OCI-LY7 (cell line): Measurements from ENCODE around the gene CSPG5. TPM values are rescaled to one million over a fixed set of nuclear protein-coding genes. Genes with fewer than 3 reads are reported as not detected.

Experiments
- Bru-seq: library from RNA; stranded (reverse); fragments of 400-500 nt; gene quantifications from one replicate; lab custom pipeline; 2021; lab: Mats Ljungman, UMichigan
- BruChase-seq, 2 experiments: library from RNA; stranded (reverse); fragments of 400-500 nt; gene quantifications; one replicate each; lab custom pipeline; 2021; lab: Mats Ljungman, UMichigan
- BruUV-seq: library from RNA; stranded (reverse); fragments of 400-500 nt; replicated peaks from 2 replicates; lab custom pipeline; 2021; lab: Mats Ljungman, UMichigan
- CTCF ChIA-PET: fragments of 300-600 bp; sonication (Branson Sonifier 250); formaldehyde crosslinking; loops from one replicate; lab custom pipeline; 2022; ENCODE audit warnings: antibody characterized with exemption; ENCODE audit not compliant: unreplicated experiment; lab: Charles Lee
- POLR2A ChIA-PET: fragments of 300-600 bp; sonication (Branson Sonifier 250); formaldehyde crosslinking; loops from one replicate; lab custom pipeline; 2022; ENCODE audit warnings: antibody characterized with exemption; lab: Charles Lee
- DNase-seq: peaks from one replicate; pipeline ENCODE4 v3.0.0-alpha.2; 2015; ENCODE audit warnings: low spot score
- H2AFZ ChIP-seq: fragments of 200-600 bp; sonication (generic), shearing (Covaris generic); 2 replicates; pipeline ENCODE4 v1.6.1; 2014; ENCODE audit warnings: mild to moderate bottlenecking, antibody characterized with exemption, low read length, moderate library complexity
- H3K27ac ChIP-seq: fragments of 200-600 bp; sonication (generic); 2 replicates; pipeline ENCODE4 v1.5.1; 2014; ENCODE audit warnings: mixed run types, low read depth, mild to moderate bottlenecking, moderate library complexity, low read length, inconsistent platforms; ENCODE audit not compliant: poor library complexity, severe bottlenecking
- H3K36me3 ChIP-seq: fragments of 200-600 bp; sonication (generic); 2 replicates; pipeline ENCODE4 v1.6.1; 2014; ENCODE audit warnings: mild to moderate bottlenecking, antibody characterized with exemption, low read length, moderate library complexity, mixed read lengths; ENCODE audit not compliant: insufficient read depth
- H3K4me1 ChIP-seq: fragments of 200-600 bp; sonication (generic); 2 replicates; pipeline ENCODE4 v1.5.1; 2014; ENCODE audit warnings: mild to moderate bottlenecking, low read length; ENCODE audit not compliant: insufficient read depth, poor library complexity, severe bottlenecking
- H3K4me2 ChIP-seq: fragments of 200-600 bp; sonication (generic); 2 replicates; pipeline ENCODE4 v1.6.1; 2014; ENCODE audit warnings: mild to moderate bottlenecking, low read length
- H3K4me3 ChIP-seq: fragments of 200-600 bp; sonication (generic); 2 replicates; pipeline ENCODE4 v1.5.1; 2014; ENCODE audit warnings: mild to moderate bottlenecking, low read depth, low read length; ENCODE audit not compliant: poor library complexity, severe bottlenecking
- H3K79me2 ChIP-seq: fragments of 200-600 bp; sonication (generic); 2 replicates; pipeline ENCODE4 v1.6.1; 2016; ENCODE audit warnings: low read depth, mild to moderate bottlenecking, low read length, moderate library complexity, mixed read lengths; ENCODE audit not compliant: insufficient read depth
- H3K9me2 ChIP-seq: fragments of 200-600 bp; sonication (generic); 2 replicates; pipeline ENCODE4 v1.6.1; 2016; ENCODE audit warnings: mild to moderate bottlenecking, low read length, mixed read lengths; ENCODE audit not compliant: insufficient read depth
- H3K9me3 ChIP-seq: fragments of 200-600 bp; sonication (generic); 2 replicates; pipeline ENCODE4 v1.6.1; 2014; ENCODE audit warnings: mild to moderate bottlenecking, mixed run types, low read length, mixed read lengths
- H4K20me1 ChIP-seq: fragments of 200-600 bp; sonication (generic); 2 replicates; pipeline ENCODE4 v1.6.1; 2014; ENCODE audit warnings: mild to moderate bottlenecking, antibody characterized with exemption, low read length, moderate library complexity, mixed read lengths; ENCODE audit not compliant: insufficient read depth
- EZH2phosphoT487 ChIP-seq: fragments of 200-600 bp; sonication (generic); IDR thresholded peaks from 2 replicates; pipeline ENCODE4 v1.6.1; 2018; ENCODE audit warnings: low read depth, borderline replicate concordance, mild to moderate bottlenecking, mixed run types, antibody characterized with exemption, low read length, moderate library complexity, mixed read lengths
- intact Hi-C: fragments of 100-400 bp; cut with micrococcal nuclease; formaldehyde crosslinking; loops from one replicate; pipeline ENCODE4 v1.10.0; 2022; ENCODE audit not compliant: unreplicated experiment
- long read RNA-seq: library from polyadenylated mRNA; stranded (forward); transcript quantifications from one replicate; pipeline ENCODE4 v2.0.0, GENCODE V29; 2022
- total RNA-seq, 2 experiments: library from RNA; depleted of rRNA in 1 of 2; stranded (reverse); fragments of >200 nt in 1 of 2; shearing (Covaris generic) in 1 of 2; gene quantifications; 2 replicates each; pipeline ENCODE4 v1.2.3, GENCODE V29; 2014 to 2022
- TF ChIP-seq, protein P1 (sequence below): fragments of 200-600 bp; sonication (generic); conservative IDR thresholded peaks from 2 replicates; pipeline ENCODE4 v1.5.1; 2014; ENCODE audit warnings: mild to moderate bottlenecking, antibody characterized with exemption, low read length, moderate library complexity, mixed read lengths

Gene CSPG5
- total RNA-seq (2014; rRNA removed; shearing (Covaris generic)): 0.41 and 0.66 TPM in 2 replicates
- total RNA-seq (2022): 0.13 and 0.22 TPM in 2 replicates
- Bru-seq, nascent RNA: percentile 26 among the genes with signal in this experiment
- BruChase-seq, experiment 1, labeled RNA remaining after a 6-hour chase: percentile 25 among the genes with signal in this experiment
- BruChase-seq, experiment 2, labeled RNA remaining after a 2-hour chase: percentile 30 among the genes with signal in this experiment
- long read RNA-seq: 0 reads

DNA sequence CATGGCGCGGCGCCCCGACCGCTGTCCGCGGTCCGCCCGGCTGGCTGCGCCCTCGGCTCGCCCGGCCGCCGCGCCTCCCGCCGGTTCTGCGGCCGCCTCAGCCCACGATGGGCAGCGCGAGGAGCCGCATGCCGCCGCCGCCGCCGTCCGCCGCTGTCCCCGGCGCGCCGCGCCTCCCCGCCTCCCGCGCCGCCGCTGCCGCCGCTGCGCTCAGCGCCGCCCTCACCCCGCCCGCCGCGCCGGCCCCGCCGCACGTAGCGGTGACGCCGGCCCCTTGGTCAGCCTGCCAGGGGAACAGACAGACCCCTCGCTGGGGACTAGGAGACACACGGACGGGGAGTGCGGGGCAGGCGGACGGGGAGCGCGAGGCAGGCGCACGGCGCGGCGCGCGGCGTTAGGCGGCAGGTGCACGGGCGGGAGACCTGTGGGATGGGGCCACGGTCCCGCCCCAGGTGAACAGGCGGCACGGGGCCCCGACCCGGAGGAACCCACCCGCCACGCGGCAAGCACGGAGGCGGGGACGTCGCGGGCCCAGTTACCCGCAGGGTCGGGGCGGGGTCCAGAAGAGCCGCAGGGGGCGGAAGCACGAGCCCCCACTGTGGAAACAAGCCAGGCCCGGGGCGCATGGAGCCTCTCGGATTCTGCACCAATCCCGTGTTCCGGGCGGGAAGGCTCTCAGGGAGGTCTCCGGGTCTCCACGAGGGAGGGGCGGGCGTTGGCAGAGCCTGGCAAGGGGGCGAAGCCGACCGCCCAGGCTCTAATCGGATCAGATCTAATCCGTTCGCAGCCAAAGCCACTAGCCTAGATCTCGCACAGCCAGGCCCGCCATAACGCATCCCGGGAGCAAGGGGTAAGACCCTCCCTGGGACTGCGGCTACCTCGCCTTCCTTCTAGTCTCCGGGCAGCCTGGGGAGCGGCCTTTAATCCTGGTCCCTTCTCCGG lies at the start of gene CSPG5:
TSS of gene CSPG5 (minus strand) at position 175 of the 942 bp plus-strand sequence. CDS start at position 3, 172 bp downstream.
- Histone ChIP-seq H4K20me1 (no peaks in the 10 kb centered on the region), H2AFZ (no peak within 1 kb of the TSS), H3K4me3 (peak within 1 kb of the TSS; percentile 68)

DNA sequence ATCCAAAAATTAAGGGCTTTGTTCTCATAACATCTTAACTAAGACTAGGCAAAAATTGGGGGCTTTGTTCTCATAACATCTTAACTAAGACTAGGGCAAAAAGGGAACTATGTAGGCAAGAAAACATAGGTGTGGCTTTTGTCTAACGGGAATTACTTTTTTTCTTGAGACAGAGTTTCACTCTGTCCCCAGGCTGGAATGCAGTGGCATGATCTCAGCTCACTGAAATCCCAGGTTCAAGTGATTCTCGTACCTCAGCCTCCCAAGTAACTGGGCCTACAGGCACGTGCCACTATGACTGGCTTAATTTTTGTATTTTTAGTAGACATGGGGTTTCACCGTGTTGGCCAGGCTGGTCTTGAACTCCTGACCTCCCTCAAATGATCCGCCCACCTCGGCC lies 49.8 kb upstream of the CSPG5 start:
- no peak for DNase-seq
- Histone ChIP-seq H3K4me2 (no peak overlapping the region), H3K79me2 (no peaks in the 10 kb centered on the region), H3K9me2 (no peaks in the 10 kb centered on the region), H3K36me3 (peaks cover 95% of the 10 kb centered on the region), H3K4me1 (no peaks in the 10 kb centered on the region), H3K4me3 (no peak overlapping the region), H3K9me3 (no peaks in the 10 kb centered on the region), H2AFZ (no peak overlapping the region), H4K20me1 (no peaks in the 10 kb centered on the region), H3K27ac (no peak overlapping the region)
- no TSS peak for BruUV-seq
- intact Hi-C loops: no loop called here
- POLR2A ChIA-PET: interaction anchor here (1.5 kb wide), 1 partner anchor 11 kb away, joined by 3 read pairs; no protein-coding TSS in a partner anchor
- CTCF ChIA-PET: no interaction called here
- TF ChIP-seq, protein P1, sequence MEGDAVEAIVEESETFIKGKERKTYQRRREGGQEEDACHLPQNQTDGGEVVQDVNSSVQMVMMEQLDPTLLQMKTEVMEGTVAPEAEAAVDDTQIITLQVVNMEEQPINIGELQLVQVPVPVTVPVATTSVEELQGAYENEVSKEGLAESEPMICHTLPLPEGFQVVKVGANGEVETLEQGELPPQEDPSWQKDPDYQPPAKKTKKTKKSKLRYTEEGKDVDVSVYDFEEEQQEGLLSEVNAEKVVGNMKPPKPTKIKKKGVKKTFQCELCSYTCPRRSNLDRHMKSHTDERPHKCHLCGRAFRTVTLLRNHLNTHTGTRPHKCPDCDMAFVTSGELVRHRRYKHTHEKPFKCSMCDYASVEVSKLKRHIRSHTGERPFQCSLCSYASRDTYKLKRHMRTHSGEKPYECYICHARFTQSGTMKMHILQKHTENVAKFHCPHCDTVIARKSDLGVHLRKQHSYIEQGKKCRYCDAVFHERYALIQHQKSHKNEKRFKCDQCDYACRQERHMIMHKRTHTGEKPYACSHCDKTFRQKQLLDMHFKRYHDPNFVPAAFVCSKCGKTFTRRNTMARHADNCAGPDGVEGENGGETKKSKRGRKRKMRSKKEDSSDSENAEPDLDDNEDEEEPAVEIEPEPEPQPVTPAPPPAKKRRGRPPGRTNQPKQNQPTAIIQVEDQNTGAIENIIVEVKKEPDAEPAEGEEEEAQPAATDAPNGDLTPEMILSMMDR: no peak
- no peak for TF ChIP-seq EZH2phosphoT487

More for the DNA sequence above, at the start of gene CSPG5:
- POLR2A ChIA-PET: interaction anchor here (0.6 kb wide), 1 partner anchor 127 kb away, joined by 3 read pairs; no protein-coding TSS in a partner anchor
- CTCF ChIA-PET: interaction anchor here (0.6 to 0.7 kb wide), 2 partner anchors 57 to 516 kb away, joined by 3 to 4 read pairs; no protein-coding TSS in a partner anchor
- intact Hi-C loops: no loop called here
- Histone ChIP-seq H3K9me2 (no peaks in the 10 kb centered on the region), H3K4me2 (peak within 1 kb of the TSS; percentile 86), H3K4me1 (peaks cover 6% of the 10 kb centered on the region), H3K27ac (no peak within 1 kb of the TSS), H3K79me2 (no peaks in the 10 kb centered on the region), H3K9me3 (no peaks in the 10 kb centered on the region), H3K36me3 (peaks cover 4% of the 10 kb centered on the region; the same call in 1 of the 2 replicates)
- BruUV-seq: no TSS peak
- no peak for DNase-seq
- TF ChIP-seq, protein P1: no peak
- no peak for TF ChIP-seq EZH2phosphoT487
